H9 (cell line): Measurements from ENCODE around the gene SLC19A1. TPM values are rescaled to one million over a fixed set of nuclear protein-coding genes. Genes with fewer than 3 reads are reported as not detected.

Experiments
- DNase-seq: peaks from one replicate; pipeline ENCODE4 v3.0.0-alpha.2; 2017
- H2AFZ ChIP-seq: one replicate; pipeline ENCODE4 v1.6.1; 2013; ENCODE audit warnings: mild to moderate bottlenecking, low read length, control low read depth, moderate library complexity
- H2AK5ac ChIP-seq: 2 replicates; pipeline ENCODE4 v1.6.1; 2013; ENCODE audit warnings: low read length, control low read depth, mixed read lengths; ENCODE audit not compliant: insufficient read length
- H2BK120ac ChIP-seq: one replicate; pipeline ENCODE4 v1.6.1; 2013; ENCODE audit warnings: low read depth, mild to moderate bottlenecking, low read length, control low read depth, inconsistent platforms; ENCODE audit not compliant: poor library complexity, severe bottlenecking
- H2BK12ac ChIP-seq: 2 replicates; pipeline ENCODE4 v1.6.1; 2013; ENCODE audit warnings: low read length, control low read depth, mixed read lengths, low read depth; ENCODE audit not compliant: insufficient read length
- H2BK15ac ChIP-seq: 2 replicates; pipeline ENCODE4 v1.6.1; 2013; ENCODE audit warnings: low read depth, low read length, control low read depth
- H2BK20ac ChIP-seq: one replicate; pipeline ENCODE4 v1.6.1; 2013; ENCODE audit warnings: low read depth, mild to moderate bottlenecking, low read length, control low read depth, inconsistent platforms; ENCODE audit not compliant: poor library complexity, severe bottlenecking
- H2BK5ac ChIP-seq: 2 replicates; pipeline ENCODE4 v1.6.1; 2013; ENCODE audit warnings: low read length, control low read depth, mixed read lengths; ENCODE audit not compliant: insufficient read length
- H3K14ac ChIP-seq: 2 replicates; pipeline ENCODE4 v1.6.1; 2013; ENCODE audit warnings: low read length, control low read depth; ENCODE audit not compliant: insufficient read depth
- H3K18ac ChIP-seq: 2 replicates; pipeline ENCODE4 v1.6.1; 2013; ENCODE audit warnings: low read depth, mild to moderate bottlenecking, mixed read lengths, low read length, control low read depth; ENCODE audit not compliant: insufficient read length
- H3K23ac ChIP-seq: 2 replicates; pipeline ENCODE4 v1.6.1; 2013; ENCODE audit warnings: low read length, control low read depth, mixed read lengths, low read depth; ENCODE audit not compliant: insufficient read length
- H3K23me2 ChIP-seq: 2 replicates; pipeline ENCODE4 v1.6.1; 2013; ENCODE audit warnings: low read depth, mild to moderate bottlenecking, mixed read lengths, low read length, control low read depth; ENCODE audit not compliant: insufficient read length, poor library complexity, severe bottlenecking
- H3K27ac ChIP-seq: 2 replicates; pipeline ENCODE4 v1.5.1; 2013; ENCODE audit warnings: low read length, control low read depth, mixed read lengths, low read depth; ENCODE audit not compliant: insufficient read length
- H3K27me3 ChIP-seq: 2 replicates; pipeline ENCODE4 v1.6.1; 2013; ENCODE audit warnings: low read length, control low read depth, inconsistent platforms; ENCODE audit not compliant: insufficient read depth
- H3K4ac ChIP-seq: 2 replicates; pipeline ENCODE4 v1.6.1; 2013; ENCODE audit warnings: low read depth, mild to moderate bottlenecking, control low read depth, inconsistent platforms, low read length, moderate library complexity
- H3K4me1 ChIP-seq: 2 replicates; pipeline ENCODE4 v1.6.1; 2013; ENCODE audit warnings: low read length, control low read depth, inconsistent platforms; ENCODE audit not compliant: insufficient read depth
- H3K4me2 ChIP-seq: 2 replicates; pipeline ENCODE4 v1.6.1; 2013; ENCODE audit warnings: low read length, control low read depth, mixed read lengths; ENCODE audit not compliant: insufficient read length, insufficient read depth
- H3K56ac ChIP-seq: 2 replicates; pipeline ENCODE4 v1.6.1; 2013; ENCODE audit warnings: low read depth, mild to moderate bottlenecking, mixed read lengths, low read length, control low read depth; ENCODE audit not compliant: insufficient read length
- H3K79me1 ChIP-seq: 2 replicates; pipeline ENCODE4 v1.6.1; 2013; ENCODE audit warnings: low read depth, mild to moderate bottlenecking, moderate library complexity, low read length, control low read depth, inconsistent platforms; ENCODE audit not compliant: insufficient read depth, poor library complexity, severe bottlenecking
- H3K79me2 ChIP-seq: 2 replicates; pipeline ENCODE4 v1.6.1; 2013; ENCODE audit warnings: low read length, control low read depth, inconsistent platforms; ENCODE audit not compliant: insufficient read depth
- H3K9ac ChIP-seq: 2 replicates; pipeline ENCODE4 v1.6.1; 2013; ENCODE audit warnings: low read length, control low read depth, mixed read lengths; ENCODE audit not compliant: insufficient read length; ENCODE audit errors: extremely low read depth
- H3K9me3 ChIP-seq: one replicate; pipeline ENCODE4 v1.6.1; 2013; ENCODE audit warnings: low read depth, low read length, inconsistent platforms; ENCODE audit not compliant: control insufficient read depth
- H3T11ph ChIP-seq: one replicate; pipeline ENCODE4 v1.6.1; 2013; ENCODE audit warnings: mild to moderate bottlenecking, low read length, control low read depth, inconsistent platforms
- H4K20me1 ChIP-seq: one replicate; pipeline ENCODE4 v1.6.1; 2013; ENCODE audit not compliant: control insufficient read depth, insufficient read length, insufficient read depth
- H4K5ac ChIP-seq: 2 replicates; pipeline ENCODE4 v1.6.1; 2013; ENCODE audit warnings: low read depth, mild to moderate bottlenecking, mixed read lengths, low read length, control low read depth; ENCODE audit not compliant: insufficient read length
- H4K8ac ChIP-seq: replicated peaks from 2 replicates; pipeline ENCODE4 v1.6.1; 2013; ENCODE audit warnings: low read length, control low read depth, mixed read lengths, low read depth; ENCODE audit not compliant: insufficient read length
- H4K91ac ChIP-seq: 2 replicates; pipeline ENCODE4 v1.6.1; 2013; ENCODE audit warnings: low read depth, mild to moderate bottlenecking, moderate library complexity, mixed read lengths, low read length, control low read depth; ENCODE audit not compliant: insufficient read length
- H3K27ac Mint-ChIP-seq, 3 experiments: 2 replicates in 2 of 3; 3 replicates in 1 of 3; pipeline ENCODE4 v1.8.0; 2020 to 2021; ENCODE audit warnings: mixed read lengths in 3 of 3, mild to moderate bottlenecking in 1 of 3, moderate library complexity in 1 of 3
- H3K27me3 Mint-ChIP-seq: 2 replicates; pipeline ENCODE4 v1.8.0; 2021; ENCODE audit warnings: low read depth, mild to moderate bottlenecking, moderate library complexity, mixed read lengths
- H3K36me3 Mint-ChIP-seq, 3 experiments: 2 replicates in 2 of 3; 3 replicates in 1 of 3; pipeline ENCODE4 v1.8.0; 2020 to 2021; ENCODE audit warnings: low read depth in 3 of 3, mixed read lengths in 3 of 3; ENCODE audit not compliant: insufficient read depth in 1 of 3
- H3K4me1 Mint-ChIP-seq, 2 experiments: 2 replicates each; pipeline ENCODE4 v1.8.0; 2020; ENCODE audit warnings: mixed read lengths in 2 of 2
- H3K4me3 Mint-ChIP-seq, 2 experiments: 2 replicates in 1 of 2; 3 replicates in 1 of 2; pipeline ENCODE4 v1.8.0; 2020 to 2021; ENCODE audit warnings: mild to moderate bottlenecking in 2 of 2, mixed read lengths in 2 of 2, moderate library complexity in 1 of 2
- H3K9me3 Mint-ChIP-seq, 2 experiments: 2 replicates in 1 of 2; 3 replicates in 1 of 2; pipeline ENCODE4 v1.8.0; 2020; ENCODE audit warnings: mild to moderate bottlenecking in 2 of 2, mixed read lengths in 2 of 2, moderate library complexity in 1 of 2
- CTCF ChIP-seq: fragments of 200-600 bp; sonication (generic); conservative IDR thresholded peaks from 3 replicates; pipeline ENCODE4 v1.8.0; 2021; ENCODE audit warnings: antibody characterized with exemption, mild to moderate bottlenecking
- WGBS: extraction: QIAGEN DNeasy Blood & Tissue Kit; methylation state at CpG from one replicate; pipeline ENCODE4 v1.1.7; 2013; ENCODE audit warnings: missing lambda C conversion rate, low lambda C conversion rate, mixed read lengths; ENCODE audit not compliant: insufficient read length; ENCODE audit errors: extremely low coverage; 5-methylcytosine and 5-hydroxymethylcytosine counted together
- total RNA-seq: library from RNA; stranded (reverse); gene quantifications from 2 replicates; pipeline ENCODE4 v1.2.1, GENCODE V29; 2021

Gene SLC19A1
- total RNA-seq, 1 experiment from 2014 or later = 32.4 TPM

DNA sequence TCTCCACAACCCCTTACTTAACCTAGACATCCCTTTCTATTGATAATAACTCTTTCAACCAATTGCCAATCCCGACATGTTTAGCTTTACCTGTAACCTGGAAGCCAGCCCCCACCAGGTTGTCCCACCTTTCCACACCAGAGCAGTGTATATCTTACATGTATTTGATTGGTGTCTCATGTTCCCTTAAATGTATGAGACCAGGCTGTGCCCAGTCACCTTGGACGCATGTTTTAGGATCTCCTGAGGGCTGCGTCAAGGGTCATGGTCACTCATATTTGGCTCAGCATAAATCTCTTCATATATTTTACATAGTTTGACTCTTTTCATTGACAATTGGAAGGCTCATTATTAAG is 5.3 kb upstream of the SLC19A1 start:
- H2BK15ac ChIP-seq = no peak overlapping the region
- H3K27me3 Mint-ChIP-seq = peaks cover 29% of the 10 kb centered on the region
- H3K4me1 Mint-ChIP-seq = peaks cover 23 to 28% of the 10 kb centered on the region in 2 experiments
- H3K9me3 Mint-ChIP-seq = peaks cover 3 to 6% of the 10 kb centered on the region in 2 experiments; a peak in 3 of 5 replicates
- no peak overlapping the region for H3K4ac ChIP-seq
- H3K79me1 ChIP-seq = no peaks in the 10 kb centered on the region
- H3K4me3 Mint-ChIP-seq = no peak overlapping the region
- no peak overlapping the region for H2BK12ac ChIP-seq
- H3K9ac ChIP-seq = no peak overlapping the region
- no peak overlapping the region for H3K23ac ChIP-seq
- H2BK120ac ChIP-seq = no peak overlapping the region
- H3K56ac ChIP-seq = no peak overlapping the region
- DNase-seq = no peak
- H3K27ac ChIP-seq = no peak overlapping the region
- WGBS = no CpG with 5 or more reads among the region's 3 CpGs
- no peak overlapping the region for H4K5ac ChIP-seq
- H3K4me2 ChIP-seq = no peak overlapping the region
- H2AK5ac ChIP-seq = no peak overlapping the region
- H3K27me3 ChIP-seq = no peaks in the 10 kb centered on the region
- no peak overlapping the region for H3K14ac ChIP-seq
- H4K8ac ChIP-seq = no peak overlapping the region
- H3K27ac Mint-ChIP-seq = no peak overlapping the region
- H3K36me3 Mint-ChIP-seq = peaks cover 0 to 7% (median 1%) of the 10 kb centered on the region in 3 experiments; a peak in 2 of 7 replicates
- no peak overlapping the region for H2BK5ac ChIP-seq
- no peak overlapping the region for H3T11ph ChIP-seq
- no peaks in the 10 kb centered on the region for H4K20me1 ChIP-seq
- TF ChIP-seq CTCF = no peak
- no peak overlapping the region for H2AFZ ChIP-seq
- no peaks in the 10 kb centered on the region for H3K23me2 ChIP-seq
- H3K4me1 ChIP-seq = peaks cover 2% of the 10 kb centered on the region; the same call in 1 of the 2 replicates
- no peaks in the 10 kb centered on the region for H3K79me2 ChIP-seq
- H3K18ac ChIP-seq = no peak overlapping the region
- no peak overlapping the region for H4K91ac ChIP-seq
- no peak overlapping the region for H2BK20ac ChIP-seq
- H3K9me3 ChIP-seq = no peaks in the 10 kb centered on the region
